CD4-positive, alpha-beta T cell (primary cell): ENCODE results near the gene BACH1. TPM values are rescaled to one million over a fixed set of nuclear protein-coding genes. Genes with fewer than 3 reads are reported as not detected.

Experiments
- ATAC-seq: fragments of 200-7000 bp; cut with Tn5 transposase; one replicate; pipeline ENCODE4 v1.10.0; 2022; ENCODE audit warnings: mild to moderate bottlenecking; ENCODE audit not compliant: poor library complexity
- CTCF ChIA-PET: fragments of 350-600 bp; sonication (Branson Sonifier 250); formaldehyde crosslinking; loops from one replicate; lab custom pipeline; 2021; ENCODE audit warnings: antibody characterized with exemption, inconsistent platforms; lab: Charles Lee
- POLR2A ChIA-PET: fragments of 350-600 bp; sonication (Branson Sonifier 250); formaldehyde crosslinking; loops from one replicate; lab custom pipeline; 2021; ENCODE audit warnings: antibody characterized with exemption, inconsistent platforms; lab: Charles Lee
- DNase-seq, 14 experiments: peaks; one replicate each; pipeline ENCODE4 v3.0.0-alpha.2; 2013 to 2020; ENCODE audit warnings: mixed read lengths in 2 of 14
- H3K27ac ChIP-seq, 2 donors: one replicate each; pipeline versions ENCODE4 v1.5.1 to v1.7.0; 2013; ENCODE audit warnings: low read length in 2 of 2, low read depth in 1 of 2, mild to moderate bottlenecking in 1 of 2
- H3K27me3 ChIP-seq, 2 experiments: 1 replicate in 1 of 2; 2 replicates in 1 of 2; pipeline versions ENCODE4 v1.6.1 to v1.7.0; 2013; ENCODE audit warnings: low read length in 2 of 2, control low read depth in 1 of 2, mild to moderate bottlenecking in 1 of 2, moderate library complexity in 1 of 2; ENCODE audit not compliant: insufficient read depth in 2 of 2, control insufficient read depth in 1 of 2
- H3K36me3 ChIP-seq: one replicate; pipeline ENCODE4 v1.6.1; 2013; ENCODE audit warnings: low read length, control low read depth; ENCODE audit not compliant: insufficient read depth
- H3K4me1 ChIP-seq: one replicate; pipeline ENCODE4 v1.6.1; 2013; ENCODE audit warnings: low read length, control low read depth; ENCODE audit not compliant: insufficient read depth
- H3K4me3 ChIP-seq: one replicate; pipeline ENCODE4 v1.5.1; 2013; ENCODE audit warnings: mild to moderate bottlenecking, low read length, moderate library complexity
- H3K9me3 ChIP-seq, 2 experiments: 1 replicate in 1 of 2; 2 replicates in 1 of 2; pipeline versions ENCODE4 v1.6.1 to v1.7.0; 2013; ENCODE audit warnings: low read length in 2 of 2, mild to moderate bottlenecking in 2 of 2, control low read depth in 1 of 2, moderate library complexity in 1 of 2; ENCODE audit not compliant: control insufficient read depth in 1 of 2, insufficient read depth in 1 of 2
- H3K27ac Mint-ChIP-seq: one replicate; pipeline ENCODE4 v1.8.0; 2020; ENCODE audit warnings: mixed read lengths
- H3K27me3 Mint-ChIP-seq: one replicate; pipeline ENCODE4 v1.8.0; 2021; ENCODE audit warnings: mixed read lengths
- H3K36me3 Mint-ChIP-seq: one replicate; pipeline ENCODE4 v1.8.0; 2021; ENCODE audit warnings: low read depth, mixed read lengths
- H3K4me1 Mint-ChIP-seq: one replicate; pipeline ENCODE4 v1.8.0; 2021; ENCODE audit warnings: low read depth, mixed read lengths
- H3K4me3 Mint-ChIP-seq: one replicate; pipeline ENCODE4 v1.8.0; 2020; ENCODE audit warnings: mild to moderate bottlenecking, mixed read lengths
- H3K9me3 Mint-ChIP-seq: one replicate; pipeline ENCODE4 v1.8.0; 2020; ENCODE audit warnings: mixed read lengths
- CTCF ChIP-seq: fragments of 200-600 bp; IDR thresholded peaks from one replicate; pipeline ENCODE4 v1.8.0; 2022; ENCODE audit warnings: antibody characterized with exemption, mild to moderate bottlenecking
- intact Hi-C, 2 experiments: fragments of 100-400 bp; cut with DNase I in 1 of 2; cut with micrococcal nuclease in 1 of 2; formaldehyde crosslinking; loops; one replicate each; pipeline versions ENCODE4 v1.15.1 to v1.9.0; 2023 to 2025; cut with DNase I, micrococcal nuclease
- total RNA-seq, 174 experiments: library from RNA in 2 of 174; stranded (reverse) in 2 of 174; gene quantifications; one replicate each; pipeline ENCODE4 v1.2.3 and lab custom pipeline; 2021 to 2026

BACH1 gene
- total RNA-seq, 2 experiments from 2014 or later = 64.4 to 65.9 TPM

DNA sequence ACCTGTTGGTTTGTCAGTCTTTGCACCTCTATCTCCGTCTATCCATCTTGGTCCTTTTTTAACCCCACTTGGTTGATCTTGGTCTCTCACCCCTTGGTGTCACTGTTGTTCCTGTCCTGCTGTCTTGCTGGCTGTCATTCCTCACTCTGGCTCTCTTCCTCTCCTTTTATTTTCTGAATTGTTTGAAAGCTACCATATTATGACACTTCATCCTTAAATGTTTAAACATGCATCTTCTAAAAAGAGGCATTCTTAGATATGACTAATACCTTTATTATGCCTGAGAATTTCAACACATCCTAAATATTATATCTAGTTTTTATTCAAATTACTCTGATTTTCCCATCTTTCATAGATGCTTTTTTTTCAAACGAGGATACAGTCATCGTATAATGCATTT, 37.0 kb downstream of the BACH1 start:
- H3K4me3 ChIP-seq = no peak overlapping the region
- ChIA-PET CTCF (interaction anchor here (0.8 kb wide), 1 partner anchor 76 kb away, joined by 3 read pairs; no protein-coding TSS in a partner anchor), POLR2A (interaction anchor here (0.5 kb wide), 1 partner anchor 118 kb away, joined by 3 read pairs; no protein-coding TSS in a partner anchor)
- H3K9me3 Mint-ChIP-seq = no peaks in the 10 kb centered on the region
- peaks cover 36% of the 10 kb centered on the region for H3K36me3 Mint-ChIP-seq
- no peaks in the 10 kb centered on the region for H3K27me3 ChIP-seq
- H3K27ac Mint-ChIP-seq = no peak overlapping the region
- peaks cover 11% of the 10 kb centered on the region for H3K36me3 ChIP-seq
- no peaks in the 10 kb centered on the region for H3K4me1 Mint-ChIP-seq
- DNase-seq (no peak), ATAC-seq (no peak)
- intact Hi-C loops = no loop called here
- TF ChIP-seq CTCF = no peak
- no peaks in the 10 kb centered on the region for H3K9me3 ChIP-seq
- H3K27ac ChIP-seq = no peak overlapping the region
- H3K4me3 Mint-ChIP-seq = no peak overlapping the region
- H3K27me3 Mint-ChIP-seq = no peaks in the 10 kb centered on the region
- no peaks in the 10 kb centered on the region for H3K4me1 ChIP-seq

GRCh38 chr21:29338256-29338655, 39.5 kb downstream of the BACH1 start:
- peaks cover 9% of the 10 kb centered on the region for H3K4me1 Mint-ChIP-seq
- no peaks in the 10 kb centered on the region for H3K9me3 Mint-ChIP-seq
- H3K4me3 Mint-ChIP-seq = no peak overlapping the region
- no peaks in the 10 kb centered on the region for H3K27me3 Mint-ChIP-seq
- Histone ChIP-seq H3K27me3 (no peaks in the 10 kb centered on the region), H3K27ac (no peak overlapping the region), H3K4me3 (no peak overlapping the region), H3K36me3 (peaks cover 4% of the 10 kb centered on the region), H3K9me3 (no peaks in the 10 kb centered on the region), H3K4me1 (peaks cover 4% of the 10 kb centered on the region)
- no peak overlapping the region for H3K27ac Mint-ChIP-seq
- CTCF ChIA-PET = no interaction called here
- POLR2A ChIA-PET = interaction anchor here (1.3 kb wide), 1 partner anchor 111 kb away, joined by 3 read pairs; no protein-coding TSS in a partner anchor
- intact Hi-C loops = no loop called here
- ATAC-seq (no peak), DNase-seq (no peak)
- no peak for TF ChIP-seq CTCF
- peaks cover 36% of the 10 kb centered on the region for H3K36me3 Mint-ChIP-seq

- Mint-ChIP-seq H3K4me3 (no peak overlapping the region), H3K36me3 (peaks cover 38% of the 10 kb centered on the region), H3K4me1 (peaks cover 9% of the 10 kb centered on the region), H3K27me3 (no peaks in the 10 kb centered on the region), H3K9me3 (no peaks in the 10 kb centered on the region), H3K27ac (no peak overlapping the region)
- intact Hi-C loops = loop anchor here in 1 of 2 experiments (5.0 to 10.0 kb wide), 2 partner anchors 38 to 75 kb away; no protein-coding TSS in a partner anchor
- no peak for TF ChIP-seq CTCF
- no peak for ATAC-seq
- Histone ChIP-seq H3K27me3 (no peaks in the 10 kb centered on the region), H3K36me3 (peaks cover 4% of the 10 kb centered on the region), H3K4me3 (no peak overlapping the region), H3K9me3 (no peaks in the 10 kb centered on the region), H3K27ac (no peak overlapping the region), H3K4me1 (peaks cover 4% of the 10 kb centered on the region)
- CTCF ChIA-PET = interaction anchor here (1.7 kb wide), 1 partner anchor 22 kb away, joined by 6 read pairs; no protein-coding TSS in a partner anchor
- no peak for DNase-seq
- POLR2A ChIA-PET = interaction anchor here (1.7 kb wide), 1 partner anchor 41 kb away, joined by 4 read pairs; no protein-coding TSS in a partner anchor
Observed at GRCh38 chr21:29340228-29340627, 41.5 kb downstream of the BACH1 start.
